Neural progenitor cell (in vitro differentiated cells): Measurements from ENCODE around the gene LMO4. TPM values are rescaled to one million over a fixed set of nuclear protein-coding genes. Genes with fewer than 3 reads are reported as not detected.

Experiments used
- DNase-seq: peaks from one replicate; pipeline ENCODE4 v3.0.0-alpha.2; 2016; ENCODE audit warnings: low spot score
- H2AFZ ChIP-seq: fragments of 200-600 bp; sonication (generic); replicated peaks from 2 replicates; pipeline ENCODE4 v1.6.1; 2016; ENCODE audit warnings: antibody characterized with exemption
- H3F3A ChIP-seq: fragments of 200-600 bp; sonication (generic); 2 replicates; pipeline ENCODE4 v1.6.1; 2016; ENCODE audit warnings: antibody characterized with exemption, low read depth
- H3K27ac ChIP-seq: fragments of 200-600 bp; sonication (generic); 2 replicates; pipeline ENCODE4 v1.5.1; 2016; ENCODE audit warnings: mild to moderate bottlenecking
- H3K27me3 ChIP-seq: fragments of 200-600 bp; sonication (generic); 2 replicates; pipeline ENCODE4 v1.6.1; 2016; ENCODE audit warnings: mild to moderate bottlenecking, moderate library complexity
- H3K36me3 ChIP-seq: fragments of 200-600 bp; sonication (generic); 2 replicates; pipeline ENCODE4 v1.5.1; 2016
- H3K4me1 ChIP-seq: fragments of 200-600 bp; sonication (generic); 2 replicates; pipeline ENCODE4 v1.6.1; 2016; ENCODE audit warnings: mixed run types
- H3K4me2 ChIP-seq: fragments of 200-600 bp; sonication (generic); 2 replicates; pipeline ENCODE4 v1.6.1; 2016
- H3K4me3 ChIP-seq: fragments of 200-600 bp; sonication (generic); 2 replicates; pipeline ENCODE4 v1.5.1; 2016
- H3K79me2 ChIP-seq: fragments of 200-600 bp; sonication (generic); 2 replicates; pipeline ENCODE4 v1.6.1; 2016; ENCODE audit warnings: low read depth
- H3K9ac ChIP-seq: fragments of 200-600 bp; sonication (generic); 2 replicates; pipeline ENCODE4 v1.6.1; 2016
- H3K9me3 ChIP-seq: fragments of 200-600 bp; sonication (generic); 2 replicates; pipeline ENCODE4 v1.5.1; 2016; ENCODE audit warnings: low read depth
- H4K20me1 ChIP-seq: fragments of 200-600 bp; sonication (generic); 2 replicates; pipeline ENCODE4 v1.6.1; 2016; ENCODE audit warnings: low read depth
- H3K27ac Mint-ChIP-seq: 3 replicates; pipeline ENCODE4 v1.8.0; 2021; ENCODE audit warnings: mixed read lengths
- H3K27me3 Mint-ChIP-seq: 2 replicates; pipeline ENCODE4 v1.8.0; 2022; ENCODE audit warnings: low read depth, mild to moderate bottlenecking, inconsistent platforms, moderate library complexity, mixed read lengths; ENCODE audit not compliant: insufficient read depth
- H3K36me3 Mint-ChIP-seq: 3 replicates; pipeline ENCODE4 v1.8.0; 2021; ENCODE audit warnings: mixed read lengths
- H3K4me1 Mint-ChIP-seq: 3 replicates; pipeline ENCODE4 v1.8.0; 2021; ENCODE audit warnings: mixed read lengths
- H3K4me3 Mint-ChIP-seq: 3 replicates; pipeline ENCODE4 v1.8.0; 2021; ENCODE audit warnings: mild to moderate bottlenecking, moderate library complexity, mixed read lengths
- H3K9me3 Mint-ChIP-seq: 3 replicates; pipeline ENCODE4 v1.8.0; 2020; ENCODE audit warnings: mixed read lengths
- EZH2 ChIP-seq: fragments of 200-600 bp; sonication (generic); IDR thresholded peaks from 2 replicates; pipeline ENCODE4 v1.6.1; 2017; ENCODE audit warnings: antibody characterized with exemption, mild to moderate bottlenecking, moderate library complexity
- EZH2phosphoT487 ChIP-seq: fragments of 200-600 bp; sonication (generic); IDR thresholded peaks from 2 replicates; pipeline ENCODE4 v1.6.1; 2017; ENCODE audit warnings: antibody characterized with exemption
- total RNA-seq: library from RNA; depleted of rRNA; stranded (reverse); fragments of >200 nt; gene quantifications from 2 replicates; pipeline ENCODE4 v1.2.3, GENCODE V29; 2015; ENCODE audit warnings: low replicate concordance
- TF ChIP-seq, protein P1 (sequence below): fragments of 200-600 bp; sonication (generic); IDR thresholded peaks from 2 replicates; pipeline ENCODE4 v1.5.1; 2017; ENCODE audit warnings: antibody characterized with exemption, mild to moderate bottlenecking

The LMO4 gene
- total RNA-seq, 1 donor from 2014 or later: 112 TPM

GRCh38 chr1:87394513-87394912, 65.8 kb downstream of the LMO4 start:
- Histone ChIP-seq H3K9me3 (peaks cover 4% of the 10 kb centered on the region), H3K4me1 (peaks cover 6% of the 10 kb centered on the region), H3F3A (no peaks in the 10 kb centered on the region), H3K4me2 (no peak overlapping the region), H3K36me3 (no peaks in the 10 kb centered on the region), H3K9ac (no peak overlapping the region), H3K4me3 (no peak overlapping the region), H4K20me1 (no peaks in the 10 kb centered on the region), H3K79me2 (no peaks in the 10 kb centered on the region), H3K27me3 (no peaks in the 10 kb centered on the region), H3K27ac (no peak overlapping the region), H2AFZ (peak overlapping the region; percentile 35)
- TF ChIP-seq EZH2: no peak
- no peak for TF ChIP-seq EZH2phosphoT487
- TF ChIP-seq, protein P1, sequence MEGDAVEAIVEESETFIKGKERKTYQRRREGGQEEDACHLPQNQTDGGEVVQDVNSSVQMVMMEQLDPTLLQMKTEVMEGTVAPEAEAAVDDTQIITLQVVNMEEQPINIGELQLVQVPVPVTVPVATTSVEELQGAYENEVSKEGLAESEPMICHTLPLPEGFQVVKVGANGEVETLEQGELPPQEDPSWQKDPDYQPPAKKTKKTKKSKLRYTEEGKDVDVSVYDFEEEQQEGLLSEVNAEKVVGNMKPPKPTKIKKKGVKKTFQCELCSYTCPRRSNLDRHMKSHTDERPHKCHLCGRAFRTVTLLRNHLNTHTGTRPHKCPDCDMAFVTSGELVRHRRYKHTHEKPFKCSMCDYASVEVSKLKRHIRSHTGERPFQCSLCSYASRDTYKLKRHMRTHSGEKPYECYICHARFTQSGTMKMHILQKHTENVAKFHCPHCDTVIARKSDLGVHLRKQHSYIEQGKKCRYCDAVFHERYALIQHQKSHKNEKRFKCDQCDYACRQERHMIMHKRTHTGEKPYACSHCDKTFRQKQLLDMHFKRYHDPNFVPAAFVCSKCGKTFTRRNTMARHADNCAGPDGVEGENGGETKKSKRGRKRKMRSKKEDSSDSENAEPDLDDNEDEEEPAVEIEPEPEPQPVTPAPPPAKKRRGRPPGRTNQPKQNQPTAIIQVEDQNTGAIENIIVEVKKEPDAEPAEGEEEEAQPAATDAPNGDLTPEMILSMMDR: no peak
- H3K27ac Mint-ChIP-seq: no peak overlapping the region
- no peaks in the 10 kb centered on the region for H3K27me3 Mint-ChIP-seq
- H3K9me3 Mint-ChIP-seq: no peaks in the 10 kb centered on the region
- no peak overlapping the region for H3K4me3 Mint-ChIP-seq
- no peaks in the 10 kb centered on the region for H3K36me3 Mint-ChIP-seq
- no peak for DNase-seq
- peaks cover 16% of the 10 kb centered on the region for H3K4me1 Mint-ChIP-seq

GRCh38 chr1:87394982-87395381, 66.3 kb downstream of the LMO4 start:
- Histone ChIP-seq H3K4me1 (peaks cover 11% of the 10 kb centered on the region), H3K4me2 (no peak overlapping the region), H3F3A (no peaks in the 10 kb centered on the region), H3K4me3 (no peak overlapping the region), H3K27me3 (no peaks in the 10 kb centered on the region), H3K79me2 (no peaks in the 10 kb centered on the region), H3K9ac (no peak overlapping the region), H4K20me1 (no peaks in the 10 kb centered on the region), H2AFZ (no peak overlapping the region), H3K36me3 (no peaks in the 10 kb centered on the region), H3K9me3 (no peaks in the 10 kb centered on the region), H3K27ac (no peak overlapping the region)
- Mint-ChIP-seq H3K4me1 (peaks cover 20% of the 10 kb centered on the region), H3K9me3 (no peaks in the 10 kb centered on the region), H3K27me3 (no peaks in the 10 kb centered on the region), H3K36me3 (no peaks in the 10 kb centered on the region), H3K4me3 (no peak overlapping the region), H3K27ac (no peak overlapping the region)
- no peak for DNase-seq
- TF ChIP-seq, protein P1: no peak
- TF ChIP-seq EZH2 (no peak), EZH2phosphoT487 (no peak)
